HAP-1 (cell line): Measurements from ENCODE around the gene METAP1.
"Not testable (repeated sequence)": the region's sequence is repeated elsewhere in the genome, so short reads cannot be mapped to it uniquely, and the experiment has no call there.

Source experiments
- DNase-seq, 2 experiments: peaks; one replicate each; pipeline ENCODE4 v3.0.0-alpha.2; 2016 to 2020; ENCODE audit warnings: low spot score in 2 of 2
- H3K27me3 ChIP-seq: fragments of 250-450 bp; sonication (Bioruptor Pico); 2 replicates; pipeline ENCODE4 v1.5.1; 2020; ENCODE audit warnings: low read depth, mild to moderate bottlenecking, moderate library complexity
- H3K36me3 ChIP-seq: fragments of 250-450 bp; sonication (Bioruptor Pico); replicated peaks from 2 replicates; pipeline ENCODE4 v1.5.1; 2020; ENCODE audit warnings: mild to moderate bottlenecking
- H3K4me1 ChIP-seq: fragments of 250-450 bp; sonication (Bioruptor Pico); 2 replicates; pipeline ENCODE4 v1.5.1; 2020; ENCODE audit warnings: mild to moderate bottlenecking
- H3K4me3 ChIP-seq: fragments of 250-450 bp; sonication (Bioruptor Pico); 2 replicates; pipeline ENCODE4 v1.5.1; 2020; ENCODE audit warnings: mild to moderate bottlenecking, moderate library complexity
- H3K9me3 ChIP-seq: fragments of 250-450 bp; sonication (Bioruptor Pico); 2 replicates; pipeline ENCODE4 v1.5.1; 2020; ENCODE audit warnings: mild to moderate bottlenecking, moderate library complexity
- in situ Hi-C: fragments of 300-500 bp; cut with MboI; formaldehyde crosslinking; loops from 3 replicates; pipeline ENCODE4 v1.14.3; 2020; ENCODE audit warnings: low sequenced_read_pairs, inconsistent platforms, mixed read lengths

Gene METAP1

GRCh38 chr4:99103166-99103565 is 107.6 kb downstream of the METAP1 start:
- in situ Hi-C loops = no loop called here

GRCh38 chr4:99104153-99104552 is 108.6 kb downstream of the METAP1 start:
- no peak for DNase-seq
- no peaks in the 10 kb centered on the region for H3K9me3 ChIP-seq
- H3K36me3 ChIP-seq = no peaks in the 10 kb centered on the region
- no peak overlapping the region for H3K4me3 ChIP-seq
- H3K4me1 ChIP-seq = no peaks in the 10 kb centered on the region
- in situ Hi-C loops = no loop called here
- H3K27me3 ChIP-seq = no peaks in the 10 kb centered on the region

More at GRCh38 chr4:99103166-99103565, 107.6 kb downstream of the METAP1 start:
- no peaks in the 10 kb centered on the region for H3K9me3 ChIP-seq
- no peaks in the 10 kb centered on the region for H3K4me1 ChIP-seq
- DNase-seq = no peak
- no peaks in the 10 kb centered on the region for H3K27me3 ChIP-seq
- H3K36me3 ChIP-seq = no peaks in the 10 kb centered on the region
- H3K4me3 ChIP-seq = no peak overlapping the region

- DNase-seq, H3K4me3 ChIP-seq, in situ Hi-C loops, H3K9me3 ChIP-seq, H3K27me3 ChIP-seq, H3K36me3 ChIP-seq, H3K4me1 ChIP-seq: not testable (repeated sequence)
Measured at GRCh38 chr4:99109286-99109685, 113.8 kb downstream of the METAP1 start.
